Measurements from ENCODE around the gene EP300. TPM values are rescaled to one million over a fixed set of nuclear protein-coding genes. Genes with fewer than 3 reads are reported as not detected.
"Not testable (repeated sequence)": the region's sequence is repeated elsewhere in the genome, so short reads cannot be mapped to it uniquely, and the experiment has no call there.

The EP300 gene
- total and polyA plus RNA-seq, 2 experiments from 2014 or later: 28.5 to 60.1 TPM

DNA sequence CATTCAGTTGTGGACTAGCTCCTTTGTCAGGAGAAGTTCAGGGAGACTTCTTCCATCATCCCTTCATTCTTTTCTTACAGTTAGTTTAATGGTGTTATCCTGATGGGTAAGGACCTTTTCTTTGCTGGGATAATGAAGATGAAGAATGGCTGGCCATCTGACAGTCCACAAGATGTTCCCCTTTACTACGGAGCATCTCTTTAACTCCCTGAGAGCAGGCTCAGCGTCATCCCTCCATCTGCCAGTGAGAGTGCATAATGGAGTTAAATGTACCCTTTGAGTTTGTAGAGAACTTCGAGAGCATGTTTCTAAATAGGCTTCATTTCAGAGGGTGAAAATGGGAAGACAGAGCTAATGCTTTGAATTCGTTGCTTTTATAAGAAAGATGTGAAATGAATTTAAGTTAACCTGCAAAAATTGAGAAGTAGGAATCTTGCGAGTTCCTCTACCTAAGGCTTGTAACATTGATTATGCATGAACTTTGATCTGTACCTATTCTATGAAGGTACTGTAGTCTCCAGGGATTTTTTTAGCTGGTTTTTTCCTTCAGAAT, 1.7 kb downstream of the EP300 start:
- H3K4me1 ChIP-seq (ENCODE audit: low read depth): peaks cover 20% of the 10 kb centered on the region
- peak; percentile 25 to 40 for DNase-seq (ENCODE audit: low read depth in 1 of 2, low spot score in 1 of 2)
- H3K4me3 ChIP-seq: peak overlapping the region; percentile 98
- TF ChIP-seq, protein P1, sequence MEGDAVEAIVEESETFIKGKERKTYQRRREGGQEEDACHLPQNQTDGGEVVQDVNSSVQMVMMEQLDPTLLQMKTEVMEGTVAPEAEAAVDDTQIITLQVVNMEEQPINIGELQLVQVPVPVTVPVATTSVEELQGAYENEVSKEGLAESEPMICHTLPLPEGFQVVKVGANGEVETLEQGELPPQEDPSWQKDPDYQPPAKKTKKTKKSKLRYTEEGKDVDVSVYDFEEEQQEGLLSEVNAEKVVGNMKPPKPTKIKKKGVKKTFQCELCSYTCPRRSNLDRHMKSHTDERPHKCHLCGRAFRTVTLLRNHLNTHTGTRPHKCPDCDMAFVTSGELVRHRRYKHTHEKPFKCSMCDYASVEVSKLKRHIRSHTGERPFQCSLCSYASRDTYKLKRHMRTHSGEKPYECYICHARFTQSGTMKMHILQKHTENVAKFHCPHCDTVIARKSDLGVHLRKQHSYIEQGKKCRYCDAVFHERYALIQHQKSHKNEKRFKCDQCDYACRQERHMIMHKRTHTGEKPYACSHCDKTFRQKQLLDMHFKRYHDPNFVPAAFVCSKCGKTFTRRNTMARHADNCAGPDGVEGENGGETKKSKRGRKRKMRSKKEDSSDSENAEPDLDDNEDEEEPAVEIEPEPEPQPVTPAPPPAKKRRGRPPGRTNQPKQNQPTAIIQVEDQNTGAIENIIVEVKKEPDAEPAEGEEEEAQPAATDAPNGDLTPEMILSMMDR (IDR thresholded peaks at IDR 0.05; ENCODE audit: low read depth, low read length): no peak
- peaks cover 5% of the 10 kb centered on the region for H3K36me3 ChIP-seq
- H3K9me3 ChIP-seq (ENCODE audit: low read depth): no peaks in the 10 kb centered on the region
- H3K27ac ChIP-seq: no peak overlapping the region
- H3K27me3 ChIP-seq: no peaks in the 10 kb centered on the region

DNA sequence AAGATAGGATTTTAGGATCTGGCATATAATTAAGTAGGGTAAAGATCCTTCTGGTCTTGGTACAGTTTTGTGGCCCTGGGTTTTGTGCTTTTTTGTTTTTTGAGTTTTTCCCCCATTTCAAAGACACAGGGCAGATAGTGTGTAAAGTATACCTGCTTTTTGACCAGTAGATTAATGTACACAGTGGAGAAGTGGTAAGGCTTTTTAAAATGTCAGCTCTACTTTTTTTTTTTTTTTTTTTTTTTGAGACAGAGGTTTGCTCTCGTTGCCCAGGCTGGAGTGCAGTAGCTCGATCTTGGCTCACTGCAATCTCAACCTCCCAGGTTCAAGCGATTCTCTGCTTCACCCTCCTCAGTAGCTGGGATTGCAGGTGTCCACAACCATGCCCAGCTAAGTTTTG, 4.0 kb downstream of the EP300 start:
- Histone ChIP-seq H3K4me3 (peak overlapping the region; percentile 15), H3K27ac (no peak overlapping the region), H3K36me3 (peaks cover 12% of the 10 kb centered on the region), H3K9me3 (ENCODE audit: low read depth) (no peaks in the 10 kb centered on the region), H3K27me3 (no peaks in the 10 kb centered on the region), H3K4me1 (ENCODE audit: low read depth) (peaks cover 20% of the 10 kb centered on the region)
- TF ChIP-seq, protein P1 (IDR thresholded peaks at IDR 0.05; ENCODE audit: low read depth, low read length): no peak
- no peak for DNase-seq (ENCODE audit: low read depth in 1 of 2, low spot score in 1 of 2)

DNA sequence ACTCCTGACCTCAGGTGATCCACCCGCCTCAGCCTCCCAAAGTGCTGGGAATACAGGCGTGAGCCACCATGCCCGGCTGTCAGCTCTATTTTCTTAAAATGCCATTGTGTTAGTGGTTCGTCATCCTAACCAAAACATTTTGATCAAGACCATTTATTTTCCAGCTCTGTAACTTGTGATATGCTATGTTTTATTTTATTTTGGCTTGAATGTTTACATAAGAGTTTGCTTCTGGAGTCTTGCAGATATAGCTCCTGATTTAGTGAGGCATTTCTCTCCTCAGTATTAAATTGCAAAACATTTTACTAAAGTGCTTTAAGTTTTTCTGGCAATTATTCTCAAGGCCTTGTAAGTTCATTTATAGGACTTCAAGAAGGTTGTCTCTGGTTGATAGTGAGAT, 4.4 kb downstream of the EP300 start:
- TF ChIP-seq, protein P1 (IDR thresholded peaks at IDR 0.05; ENCODE audit: low read depth, low read length): no peak
- H3K4me1 ChIP-seq (ENCODE audit: low read depth): peaks cover 20% of the 10 kb centered on the region
- no peak for DNase-seq (ENCODE audit: low read depth in 1 of 2, low spot score in 1 of 2)
- H3K9me3 ChIP-seq (ENCODE audit: low read depth): no peaks in the 10 kb centered on the region
- peaks cover 12% of the 10 kb centered on the region for H3K36me3 ChIP-seq
- H3K4me3 ChIP-seq: no peak overlapping the region
- H3K27me3 ChIP-seq: no peaks in the 10 kb centered on the region
- H3K27ac ChIP-seq: no peak overlapping the region

DNA sequence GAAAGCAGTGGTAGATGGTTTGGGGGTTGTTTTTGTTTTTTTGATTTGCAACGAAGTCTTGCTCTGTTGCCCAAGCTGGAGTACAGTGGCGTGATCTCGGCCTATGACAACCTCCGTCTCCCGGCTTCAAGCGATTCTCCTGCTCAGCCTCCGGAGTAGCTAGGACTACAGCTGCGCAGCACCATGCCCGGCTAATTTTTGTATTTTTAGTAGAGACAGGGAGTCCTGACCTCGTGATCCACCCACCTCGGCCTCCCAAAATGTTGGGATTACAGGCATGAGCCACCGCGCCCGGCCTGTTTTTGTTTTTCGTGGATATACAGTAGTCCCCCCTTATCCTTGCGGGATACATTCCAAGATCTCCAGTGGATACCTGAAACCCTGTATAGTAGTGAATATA, 6.6 kb downstream of the EP300 start:
- Histone ChIP-seq H3K9me3 (ENCODE audit: low read depth) (no peaks in the 10 kb centered on the region), H3K36me3 (peaks cover 12% of the 10 kb centered on the region), H3K27me3 (no peaks in the 10 kb centered on the region), H3K4me3 (no peak overlapping the region), H3K27ac (peak overlapping the region; percentile 33), H3K4me1 (ENCODE audit: low read depth) (peaks cover 20% of the 10 kb centered on the region)
- no peak for DNase-seq (ENCODE audit: low read depth in 1 of 2, low spot score in 1 of 2)
- TF ChIP-seq, protein P1 (IDR thresholded peaks at IDR 0.05; ENCODE audit: low read depth, low read length): no peak

DNA sequence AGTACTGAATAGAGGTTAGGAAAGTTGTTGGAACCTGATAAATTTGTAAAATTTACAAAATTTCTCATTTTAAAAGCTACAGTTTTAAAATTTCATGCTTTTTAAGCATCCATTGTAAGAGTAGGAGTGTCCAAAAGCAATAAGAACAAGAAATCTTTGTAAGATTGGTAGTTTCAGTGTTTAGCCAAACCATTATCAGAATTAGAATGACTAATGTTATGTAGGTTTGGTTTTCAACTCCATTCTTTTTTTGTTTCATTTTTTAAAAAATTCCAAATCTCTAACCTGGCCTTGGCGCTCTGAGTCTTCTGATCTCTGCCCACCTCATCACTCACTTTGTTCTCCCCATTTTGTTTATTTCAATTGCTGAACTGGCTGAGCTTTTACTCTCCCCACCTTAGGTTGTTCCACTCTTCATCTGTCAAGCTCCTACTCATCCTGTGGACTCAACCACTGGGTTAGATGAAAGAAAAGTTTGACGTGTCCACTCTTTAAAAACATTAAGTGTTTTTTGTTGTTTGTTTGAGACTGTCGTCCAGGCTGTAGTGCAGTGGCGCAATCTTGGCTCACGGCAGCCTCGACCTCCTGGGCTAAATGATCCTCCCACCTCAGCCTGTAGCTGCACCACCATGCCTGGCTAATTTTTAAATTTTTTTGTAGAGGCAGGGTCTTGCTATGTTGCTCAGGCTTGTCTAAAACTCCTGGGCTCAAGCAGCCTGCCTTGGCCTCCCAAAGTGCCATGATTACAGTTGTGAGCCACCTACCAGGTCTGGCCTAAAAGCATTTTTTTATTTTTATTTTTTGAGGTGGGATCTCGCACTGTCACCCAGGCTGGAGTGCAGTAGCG, 14.0 kb downstream of the EP300 start:
- peaks cover 4% of the 10 kb centered on the region for H3K36me3 ChIP-seq
- no peak overlapping the region for H3K4me3 ChIP-seq
- DNase-seq (ENCODE audit: low read depth in 1 of 2, low spot score in 1 of 2): peak in 1 of 2 donors; percentile 69
- no peaks in the 10 kb centered on the region for H3K27me3 ChIP-seq
- peak overlapping the region; percentile 11 for H3K27ac ChIP-seq
- H3K9me3 ChIP-seq (ENCODE audit: low read depth): no peaks in the 10 kb centered on the region
- H3K4me1 ChIP-seq (ENCODE audit: low read depth): no peaks in the 10 kb centered on the region
- TF ChIP-seq, protein P1 (IDR thresholded peaks at IDR 0.05; ENCODE audit: low read depth, low read length): no peak

DNA sequence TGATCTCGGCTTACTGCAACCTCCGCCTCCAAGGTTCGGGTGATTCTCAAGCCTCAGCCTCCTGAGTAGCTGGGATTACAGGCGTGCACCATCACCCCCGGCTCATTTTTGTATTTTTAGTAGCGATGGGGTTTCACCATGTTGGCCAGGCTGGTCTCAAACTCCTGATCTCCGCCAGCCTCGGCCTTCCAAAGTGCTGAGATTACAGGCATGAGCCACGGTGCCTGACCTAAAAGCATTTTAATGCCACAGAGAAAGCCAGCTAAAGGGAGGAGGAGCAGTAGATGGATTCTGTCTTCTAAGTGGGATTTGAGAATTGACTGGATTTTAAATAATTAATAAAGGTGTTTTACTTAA, 14.6 kb downstream of the EP300 start:
- H3K36me3 ChIP-seq; H3K27me3 ChIP-seq; H3K4me3 ChIP-seq; DNase-seq (ENCODE audit: low read depth in 1 of 2, low spot score in 1 of 2); H3K4me1 ChIP-seq (ENCODE audit: low read depth); H3K9me3 ChIP-seq (ENCODE audit: low read depth); H3K27ac ChIP-seq: not testable (repeated sequence)
